ENCODE measurements around the gene TNIK.

Gene TNIK

GRCh38 chr3:171213907-171214306, 246.3 kb downstream of the TNIK start:
- TF ChIP-seq CTCF (IDR thresholded peaks at IDR 0.05; ENCODE audit: extremely low read depth, insufficient read depth, missing control alignments), result no peak
- no peak for DNase-seq (ENCODE audit: low spot score)
- in situ Hi-C loops (cut with MboI; ENCODE audit: low pct_unique_long_range_greater_than_20kb, low sequenced_read_pairs, unreplicated experiment), result no loop called here

GRCh38 chr3:171213178-171213577, 247.0 kb downstream of the TNIK start:
- no peak for DNase-seq (ENCODE audit: low spot score)
- in situ Hi-C loops (cut with MboI; ENCODE audit: low pct_unique_long_range_greater_than_20kb, low sequenced_read_pairs, unreplicated experiment), result no loop called here
- TF ChIP-seq CTCF (IDR thresholded peaks at IDR 0.05; ENCODE audit: extremely low read depth, insufficient read depth, missing control alignments), result no peak

DNA sequence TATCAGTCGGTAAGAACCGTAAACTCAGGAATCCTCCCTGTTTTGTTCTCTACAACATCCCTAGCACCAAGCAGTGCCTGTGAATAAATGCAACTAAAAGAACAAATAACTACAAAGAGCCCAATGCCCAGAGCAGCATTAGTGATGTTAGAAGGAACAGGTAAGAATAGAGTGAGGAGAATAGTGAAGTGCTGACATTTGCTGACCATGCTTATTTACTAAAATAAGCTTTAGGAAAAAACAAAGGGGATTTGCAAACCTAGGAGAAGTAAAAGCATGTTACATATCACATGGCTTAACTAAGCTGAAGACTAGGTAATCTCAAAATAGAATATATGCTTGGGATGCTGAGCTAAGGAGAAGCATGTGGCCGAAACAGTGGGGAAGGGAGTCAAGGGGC, 247.6 kb downstream of the TNIK start:
- TF ChIP-seq CTCF (IDR thresholded peaks at IDR 0.05; ENCODE audit: extremely low read depth, insufficient read depth, missing control alignments), result no peak
- no peak for DNase-seq (ENCODE audit: low spot score)
- in situ Hi-C loops (cut with MboI; ENCODE audit: low pct_unique_long_range_greater_than_20kb, low sequenced_read_pairs, unreplicated experiment), result no loop called here

DNA sequence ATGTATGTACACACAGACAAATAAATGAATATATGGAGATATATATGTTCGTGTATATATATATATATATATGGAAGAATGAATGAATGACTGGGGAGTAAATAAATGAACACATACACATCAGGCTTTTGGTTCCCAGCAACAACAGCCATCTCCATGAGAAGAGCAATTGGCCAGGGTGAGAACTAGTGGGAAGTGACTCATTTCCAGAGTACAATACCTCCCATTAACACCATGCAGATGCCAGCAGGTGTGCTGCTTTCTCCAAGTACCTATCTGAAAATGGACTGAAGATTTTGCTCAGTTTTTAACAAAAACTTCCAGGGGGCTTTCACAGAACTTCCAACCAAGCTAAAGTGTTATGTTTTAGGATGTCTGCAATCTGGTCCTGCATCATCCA, 253.9 kb downstream of the TNIK start:
- no peak for DNase-seq (ENCODE audit: low spot score)
- in situ Hi-C loops (cut with MboI; ENCODE audit: low pct_unique_long_range_greater_than_20kb, low sequenced_read_pairs, unreplicated experiment), result no loop called here
- no peak for TF ChIP-seq CTCF (IDR thresholded peaks at IDR 0.05; ENCODE audit: extremely low read depth, insufficient read depth, missing control alignments)

DNA sequence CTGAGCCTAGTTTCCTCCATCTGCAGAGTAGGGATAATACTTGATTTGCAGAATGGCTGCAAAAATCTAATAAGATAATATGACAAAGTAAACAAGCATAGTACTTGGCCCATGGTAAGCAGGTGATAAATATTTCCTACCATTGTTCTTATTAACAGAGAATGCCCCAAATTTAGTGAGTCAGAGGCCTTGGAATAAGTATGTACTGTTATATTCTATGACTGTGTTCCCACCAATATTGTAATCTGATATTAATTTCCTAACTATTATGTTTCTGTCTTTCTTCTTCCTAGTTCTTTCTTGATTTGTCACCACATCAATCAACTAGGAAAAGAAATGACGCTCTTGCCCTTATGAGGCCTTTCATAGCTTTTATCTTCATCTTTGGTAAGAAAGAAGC, 255.3 kb downstream of the TNIK start:
- TF ChIP-seq CTCF (IDR thresholded peaks at IDR 0.05; ENCODE audit: extremely low read depth, insufficient read depth, missing control alignments), result no peak
- in situ Hi-C loops (cut with MboI; ENCODE audit: low pct_unique_long_range_greater_than_20kb, low sequenced_read_pairs, unreplicated experiment), result no loop called here
- no peak for DNase-seq (ENCODE audit: low spot score)

- TF ChIP-seq CTCF (IDR thresholded peaks at IDR 0.05; ENCODE audit: extremely low read depth, insufficient read depth, missing control alignments), result no peak
- no peak for DNase-seq (ENCODE audit: low spot score)
- in situ Hi-C loops (cut with MboI; ENCODE audit: low pct_unique_long_range_greater_than_20kb, low sequenced_read_pairs, unreplicated experiment), result no loop called here
Observed at GRCh38 chr3:171201825-171202224, 258.4 kb downstream of the TNIK start.

DNA sequence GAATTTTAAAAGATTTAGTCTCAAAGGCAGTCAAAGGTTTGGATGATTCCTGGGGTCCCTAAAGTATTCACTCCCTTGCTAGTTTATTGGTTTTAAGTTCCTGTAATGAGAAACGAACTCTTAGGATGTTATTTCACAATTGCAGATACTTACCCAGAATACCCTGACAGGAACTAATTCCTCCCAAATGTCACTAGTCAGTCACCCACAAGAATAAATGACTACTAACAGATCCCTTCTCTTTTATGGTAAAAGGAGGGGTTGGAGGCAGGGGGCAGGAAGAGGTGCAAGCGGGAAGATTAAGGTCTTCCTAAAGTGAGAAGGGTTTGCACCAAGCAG, 259.5 kb downstream of the TNIK start:
- no peak for DNase-seq (ENCODE audit: low spot score)
- in situ Hi-C loops (cut with MboI; ENCODE audit: low pct_unique_long_range_greater_than_20kb, low sequenced_read_pairs, unreplicated experiment), result no loop called here
- TF ChIP-seq CTCF (IDR thresholded peaks at IDR 0.05; ENCODE audit: extremely low read depth, insufficient read depth, missing control alignments), result no peak
